Right hindlimb (tissue), 1 donor: ENCODE results near the gene ABHD18.
"Not testable (repeated sequence)": the region's sequence is repeated elsewhere in the genome, so short reads cannot be mapped to it uniquely, and the experiment has no call there.

Experiments
- DNase-seq: peaks from one replicate; pipeline ENCODE4 v3.0.0-alpha.2; 2018

Gene ABHD18

GRCh38 chr4:127965062-127965802 is at the start of gene ABHD18, which contains the start of gene MFSD8:
Gene ABHD18, plus strand, starts transcription at chr4:127965406. Its CDS starts 17,550 bp downstream, at chr4:127982956.
Gene MFSD8, minus strand, starts transcription at chr4:127965173. Its CDS starts 40 bp downstream, at chr4:127965133.
- peak; percentile 98 for DNase-seq

GRCh38 chr4:127916512-127916911 is 48.7 kb upstream of the ABHD18 start:
- no peak for DNase-seq

GRCh38 chr4:127917151-127917550 is 48.1 kb upstream of the ABHD18 start:
- no peak for DNase-seq

GRCh38 chr4:127920521-127920920 is 44.7 kb upstream of the ABHD18 start:
- DNase-seq = no peak

GRCh38 chr4:127922226-127922625 is 43.0 kb upstream of the ABHD18 start:
- no peak for DNase-seq

GRCh38 chr4:127925720-127926119 is 39.5 kb upstream of the ABHD18 start:
- not testable (repeated sequence) for DNase-seq

- DNase-seq = no peak
Measured at GRCh38 chr4:127930175-127930574, 35.0 kb upstream of the ABHD18 start.

GRCh38 chr4:127931836-127932235 is 33.4 kb upstream of the ABHD18 start:
- DNase-seq = not testable (repeated sequence)

GRCh38 chr4:127936974-127937373 is 28.2 kb upstream of the ABHD18 start:
- DNase-seq = no peak

GRCh38 chr4:127957105-127957504 is 8.1 kb upstream of the ABHD18 start:
- no peak for DNase-seq

- no peak for DNase-seq
Measured at GRCh38 chr4:127959794-127960193, 5.4 kb upstream of the ABHD18 start.

- not testable (repeated sequence) for DNase-seq
Measured at GRCh38 chr4:127963633-127964398, 1.4 kb upstream of the ABHD18 start.

GRCh38 chr4:127964426-127965061 is 662 bp upstream of the ABHD18 start:
- not testable (repeated sequence) for DNase-seq

GRCh38 chr4:127965803-127966175 is 583 bp downstream of the ABHD18 start:
- DNase-seq = no peak

- no peak for DNase-seq
Measured at GRCh38 chr4:127967141-127967775, 2.1 kb downstream of the ABHD18 start.

GRCh38 chr4:127968586-127968985 is 3.4 kb downstream of the ABHD18 start:
- DNase-seq = no peak

GRCh38 chr4:127970925-127971324 is 5.7 kb downstream of the ABHD18 start:
- DNase-seq = not testable (repeated sequence)

GRCh38 chr4:127975121-127975770 is 10.0 kb downstream of the ABHD18 start:
- no peak for DNase-seq

GRCh38 chr4:127978930-127979329 is 13.7 kb downstream of the ABHD18 start:
- DNase-seq = no peak

GRCh38 chr4:127982445-127982844 is 17.2 kb downstream of the ABHD18 start:
- DNase-seq = no peak

- no peak for DNase-seq
Measured at GRCh38 chr4:127985989-127986388, 20.8 kb downstream of the ABHD18 start.

- DNase-seq = no peak
Measured at GRCh38 chr4:127988638-127989037, 23.4 kb downstream of the ABHD18 start.

GRCh38 chr4:127993151-127993550 is 27.9 kb downstream of the ABHD18 start:
- DNase-seq = no peak
